Epithelial cell of esophagus (primary cell): ENCODE measurements around the gene RLN2.
"Not testable (repeated sequence)": the region's sequence is repeated elsewhere in the genome, so short reads cannot be mapped to it uniquely, and the experiment has no call there.

Source experiments
- DNase-seq: peaks from one replicate; pipeline ENCODE4 v3.0.0; 2010; ENCODE audit warnings: low read depth
- H3K4me3 ChIP-seq: 2 replicates; pipeline ENCODE4 v1.5.1; 2011; ENCODE audit warnings: mild to moderate bottlenecking, low read length, control low read depth
- TF ChIP-seq, protein P1 (sequence below): IDR thresholded peaks from 2 replicates; pipeline ENCODE4 v1.5.1; 2011; ENCODE audit warnings: low read depth, mild to moderate bottlenecking, low read length, control low read depth, inconsistent platforms; ENCODE audit not compliant: insufficient read depth; ENCODE audit errors: missing control alignments

RLN2 gene

GRCh38 chr9:5326187-5326586 lies 21.7 kb upstream of the RLN2 start:
- no peak overlapping the region for H3K4me3 ChIP-seq
- TF ChIP-seq, protein P1, sequence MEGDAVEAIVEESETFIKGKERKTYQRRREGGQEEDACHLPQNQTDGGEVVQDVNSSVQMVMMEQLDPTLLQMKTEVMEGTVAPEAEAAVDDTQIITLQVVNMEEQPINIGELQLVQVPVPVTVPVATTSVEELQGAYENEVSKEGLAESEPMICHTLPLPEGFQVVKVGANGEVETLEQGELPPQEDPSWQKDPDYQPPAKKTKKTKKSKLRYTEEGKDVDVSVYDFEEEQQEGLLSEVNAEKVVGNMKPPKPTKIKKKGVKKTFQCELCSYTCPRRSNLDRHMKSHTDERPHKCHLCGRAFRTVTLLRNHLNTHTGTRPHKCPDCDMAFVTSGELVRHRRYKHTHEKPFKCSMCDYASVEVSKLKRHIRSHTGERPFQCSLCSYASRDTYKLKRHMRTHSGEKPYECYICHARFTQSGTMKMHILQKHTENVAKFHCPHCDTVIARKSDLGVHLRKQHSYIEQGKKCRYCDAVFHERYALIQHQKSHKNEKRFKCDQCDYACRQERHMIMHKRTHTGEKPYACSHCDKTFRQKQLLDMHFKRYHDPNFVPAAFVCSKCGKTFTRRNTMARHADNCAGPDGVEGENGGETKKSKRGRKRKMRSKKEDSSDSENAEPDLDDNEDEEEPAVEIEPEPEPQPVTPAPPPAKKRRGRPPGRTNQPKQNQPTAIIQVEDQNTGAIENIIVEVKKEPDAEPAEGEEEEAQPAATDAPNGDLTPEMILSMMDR, result no peak
- DNase-seq, result no peak

- not testable (repeated sequence) for DNase-seq, H3K4me3 ChIP-seq
These were observed 17.1 kb upstream of the RLN2 start for GRCh38 chr9:5321601-5322000.

DNA sequence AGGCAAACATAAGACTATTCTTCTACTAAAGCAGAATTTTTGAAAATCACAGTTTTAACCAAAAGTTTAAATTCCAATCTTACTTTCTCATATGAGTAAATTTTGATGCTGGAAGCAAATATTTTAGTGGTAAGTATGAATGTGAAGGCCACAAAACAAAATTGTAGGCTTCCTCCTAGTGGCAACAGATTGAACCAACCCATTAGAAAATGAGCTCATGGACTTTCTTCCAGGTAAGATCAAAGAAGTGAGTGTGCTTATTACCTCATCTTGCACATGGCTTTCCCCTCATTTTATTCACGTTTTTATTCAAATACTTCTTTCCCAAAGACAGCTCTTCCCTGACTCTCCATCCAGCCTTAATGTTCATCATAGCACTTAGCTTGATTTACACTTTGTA lies 16.5 kb upstream of the RLN2 start:
- no peak overlapping the region for H3K4me3 ChIP-seq
- DNase-seq, result peak; percentile 13
- TF ChIP-seq, protein P1, result peak; percentile 20

DNA sequence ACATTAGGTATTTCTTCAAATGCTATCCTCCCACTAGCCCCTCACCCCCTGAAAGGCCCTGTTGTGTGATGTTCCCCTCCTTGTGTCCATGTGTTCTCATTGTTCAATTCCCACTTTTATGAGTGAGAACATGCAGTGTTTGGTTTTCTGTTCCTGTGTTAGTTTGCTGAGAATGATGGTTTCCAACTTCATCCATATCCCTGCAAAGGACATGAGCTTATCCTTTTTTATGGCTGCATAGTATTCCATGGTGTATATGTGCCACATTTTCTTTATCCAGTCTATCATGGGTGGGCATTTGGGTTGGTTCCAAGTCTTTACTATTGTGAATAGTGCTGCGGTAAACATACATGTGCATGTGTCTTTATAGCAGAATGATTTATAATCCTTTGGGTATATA lies 11.9 kb upstream of the RLN2 start:
- H3K4me3 ChIP-seq, DNase-seq: not testable (repeated sequence)

DNA sequence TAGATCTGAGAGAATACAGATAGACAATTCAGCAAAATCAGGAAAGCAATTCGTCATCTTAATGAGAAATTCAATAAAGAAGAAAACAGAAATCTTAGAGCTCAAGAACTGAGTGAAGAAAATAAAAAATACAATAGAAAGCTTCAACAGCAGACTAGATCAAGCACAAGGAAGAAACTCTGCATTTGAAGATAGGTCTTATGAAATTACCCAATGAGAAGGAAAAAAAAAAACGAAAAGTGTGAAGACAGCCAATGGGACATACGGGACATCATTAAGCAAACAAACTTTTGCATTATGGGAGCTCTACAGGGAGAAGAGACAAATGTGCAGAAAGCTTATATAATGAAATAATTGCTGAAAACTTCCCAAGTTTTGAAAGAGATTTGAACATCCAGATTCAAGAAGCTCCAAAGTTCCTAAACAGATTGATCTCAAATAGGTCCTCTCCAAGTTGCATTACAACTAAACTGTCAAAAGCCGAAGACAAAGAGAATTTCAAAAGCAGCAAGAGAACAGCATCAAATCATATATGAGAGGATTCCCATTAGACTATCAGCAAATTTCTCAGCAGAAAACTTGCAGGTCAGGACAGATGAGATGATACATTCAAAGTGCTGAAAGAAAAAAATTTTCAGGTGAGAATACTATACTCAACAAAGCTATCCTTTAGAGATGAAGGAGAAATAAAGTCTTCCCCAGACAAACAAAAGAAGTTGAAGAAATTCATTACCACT lies 10.8 kb upstream of the RLN2 start:
- no peak for DNase-seq
- TF ChIP-seq, protein P1, result no peak
- H3K4me3 ChIP-seq, result no peak overlapping the region

GRCh38 chr9:5310851-5311250 lies 6.3 kb upstream of the RLN2 start:
- TF ChIP-seq, protein P1, result no peak
- DNase-seq, result no peak
- no peak overlapping the region for H3K4me3 ChIP-seq

GRCh38 chr9:5305741-5306140 lies 1.2 kb upstream of the RLN2 start:
- TF ChIP-seq, protein P1, result no peak
- no peak for DNase-seq
- no peak overlapping the region for H3K4me3 ChIP-seq

- TF ChIP-seq, protein P1, result no peak
- H3K4me3 ChIP-seq, result no peak overlapping the region
- DNase-seq, result no peak
These were observed 3.0 kb downstream of the RLN2 start for GRCh38 chr9:5301544-5301943.
